ENCODE results near the gene HIF3A.
"Not testable (repeated sequence)": the region's sequence is repeated elsewhere in the genome, so short reads cannot be mapped to it uniquely, and the experiment has no call there.

The HIF3A gene

GRCh38 chr19:46296722-46297461, at the start of gene HIF3A:
Gene HIF3A, plus strand, starts transcription at chr19:46297042. Its CDS starts 35 bp downstream, at chr19:46297077.
- DNase-seq (ENCODE audit: low read depth in 2 of 2), result no peak

GRCh38 chr19:46250076-46250735, 46.6 kb upstream of the HIF3A start:
- DNase-seq (ENCODE audit: low read depth in 2 of 2), result no peak

GRCh38 chr19:46251416-46251815, 45.4 kb upstream of the HIF3A start:
- no peak for DNase-seq (ENCODE audit: low read depth in 2 of 2)

GRCh38 chr19:46254776-46255175, 42.1 kb upstream of the HIF3A start:
- no peak for DNase-seq (ENCODE audit: low read depth in 2 of 2)

GRCh38 chr19:46256855-46257254, 40.0 kb upstream of the HIF3A start:
- no peak for DNase-seq (ENCODE audit: low read depth in 2 of 2)

- not testable (repeated sequence) for DNase-seq (ENCODE audit: low read depth in 2 of 2)
These were observed 35.3 kb upstream of the HIF3A start for GRCh38 chr19:46261501-46261900.

- DNase-seq (ENCODE audit: low read depth in 2 of 2), result peak; percentile 32 to 33
These were observed 34.1 kb upstream of the HIF3A start for GRCh38 chr19:46262684-46263296.

GRCh38 chr19:46264801-46265200, 32.0 kb upstream of the HIF3A start:
- DNase-seq (ENCODE audit: low read depth in 2 of 2), result not testable (repeated sequence)

- peak; percentile 27 to 58 for DNase-seq (ENCODE audit: low read depth in 2 of 2)
These were observed 31.5 kb upstream of the HIF3A start for GRCh38 chr19:46265217-46265828.

GRCh38 chr19:46269101-46269500, 27.7 kb upstream of the HIF3A start:
- no peak for DNase-seq (ENCODE audit: low read depth in 2 of 2)

GRCh38 chr19:46270521-46271256, 26.2 kb upstream of the HIF3A start:
- DNase-seq (ENCODE audit: low read depth in 2 of 2), result no peak

GRCh38 chr19:46271481-46272197, 25.2 kb upstream of the HIF3A start:
- no peak for DNase-seq (ENCODE audit: low read depth in 2 of 2)

GRCh38 chr19:46273931-46274330, 22.9 kb upstream of the HIF3A start:
- DNase-seq (ENCODE audit: low read depth in 2 of 2), result not testable (repeated sequence)

GRCh38 chr19:46279177-46279576, 17.7 kb upstream of the HIF3A start:
- DNase-seq (ENCODE audit: low read depth in 2 of 2), result no peak

- no peak for DNase-seq (ENCODE audit: low read depth in 2 of 2)
These were observed 13.1 kb upstream of the HIF3A start for GRCh38 chr19:46283771-46284170.

GRCh38 chr19:46284635-46285034, 12.2 kb upstream of the HIF3A start:
- no peak for DNase-seq (ENCODE audit: low read depth in 2 of 2)

GRCh38 chr19:46287585-46287984, 9.3 kb upstream of the HIF3A start:
- DNase-seq (ENCODE audit: low read depth in 2 of 2), result no peak

- DNase-seq (ENCODE audit: low read depth in 2 of 2), result no peak
These were observed 7.8 kb upstream of the HIF3A start for GRCh38 chr19:46288896-46289588.

- no peak for DNase-seq (ENCODE audit: low read depth in 2 of 2)
These were observed 6.9 kb upstream of the HIF3A start for GRCh38 chr19:46289724-46290619.
